Naive B cell (primary cell): Measurements from ENCODE around the gene LAMA2. TPM values are rescaled to one million over a fixed set of nuclear protein-coding genes. Genes with fewer than 3 reads are reported as not detected.
"Not testable (repeated sequence)": the region's sequence is repeated elsewhere in the genome, so short reads cannot be mapped to it uniquely, and the experiment has no call there.

ENCODE experiments used
- ATAC-seq, 2 donors: fragments of 150-1000 bp; cut with Tn5 transposase; 2 replicates each; pipeline ENCODE4 v1.10.0; 2021; ENCODE audit warnings: low read depth in 2 of 2, mild to moderate bottlenecking in 2 of 2, moderate library complexity in 2 of 2
- DNase-seq: peaks from one replicate; pipeline ENCODE4 v3.0.0; 2022
- H3K27ac Mint-ChIP-seq, 6 donors: one replicate each; pipeline ENCODE4 v1.8.0; 2020 to 2022; ENCODE audit warnings: mild to moderate bottlenecking in 6 of 6, mixed read lengths in 6 of 6, moderate library complexity in 5 of 6, inconsistent platforms in 2 of 6
- H3K27me3 Mint-ChIP-seq, 3 donors: one replicate each; pipeline ENCODE4 v1.8.0; 2021 to 2022; ENCODE audit warnings: mixed read lengths in 3 of 3, mild to moderate bottlenecking in 1 of 3
- H3K36me3 Mint-ChIP-seq, 2 donors: one replicate each; pipeline ENCODE4 v1.8.0; 2020 to 2022; ENCODE audit warnings: mixed read lengths in 2 of 2, inconsistent platforms in 1 of 2, mild to moderate bottlenecking in 1 of 2
- H3K4me1 Mint-ChIP-seq, 3 donors: one replicate each; pipeline ENCODE4 v1.8.0; 2020 to 2022; ENCODE audit warnings: mixed read lengths in 3 of 3, inconsistent platforms in 1 of 3, mild to moderate bottlenecking in 1 of 3, moderate library complexity in 1 of 3
- H3K4me3 Mint-ChIP-seq, 8 donors: one replicate each; pipeline ENCODE4 v1.8.0; 2020 to 2022; ENCODE audit warnings: mild to moderate bottlenecking in 8 of 8, mixed read lengths in 8 of 8, moderate library complexity in 8 of 8, inconsistent platforms in 2 of 8
- H3K9me3 Mint-ChIP-seq, 7 donors: one replicate each; pipeline ENCODE4 v1.8.0; 2020 to 2022; ENCODE audit warnings: mixed read lengths in 7 of 7, mild to moderate bottlenecking in 5 of 7, inconsistent platforms in 2 of 7, moderate library complexity in 1 of 7
- polyA plus RNA-seq, 6 donors: library from polyadenylated mRNA; unstranded; fragments of 300-500 nt; fragmentation: Illumina TruSeq; gene quantifications; one replicate each; pipeline ENCODE4 v1.2.3, GENCODE V29; 2021; ENCODE audit warnings: low read depth in 6 of 6

Gene LAMA2
- polyA plus RNA-seq, 6 donors from 2014 or later = 0.28 TPM; not detected in 5

DNA sequence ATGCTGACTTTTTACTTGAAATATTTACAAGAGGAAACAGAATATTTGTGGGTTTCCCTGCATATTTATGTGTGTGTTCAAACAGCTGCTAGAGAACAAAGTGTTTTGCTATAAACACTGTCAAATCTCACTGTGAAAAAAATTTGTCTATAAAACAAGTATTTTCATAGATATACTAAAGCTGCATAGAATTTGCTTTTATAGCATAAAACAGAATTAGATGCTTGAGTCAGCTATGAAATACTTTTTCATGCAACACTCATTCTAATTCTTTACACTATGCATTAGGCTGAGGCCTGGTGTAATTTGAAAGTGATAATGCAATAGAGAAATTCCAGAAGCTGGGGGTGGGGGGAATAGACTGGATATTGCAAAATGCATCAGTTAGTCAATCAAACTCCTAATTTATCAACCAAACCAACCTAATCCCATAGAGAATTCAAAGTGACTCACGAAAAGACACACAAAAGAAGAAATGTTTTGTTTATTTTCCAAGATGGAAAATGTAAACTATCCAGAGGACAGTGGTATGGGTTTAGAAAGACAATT, 148.2 kb downstream of the LAMA2 start:
- Mint-ChIP-seq H3K4me1 (no peaks in the 10 kb centered on the region), H3K9me3 (peaks cover 0 to 9% (median 0%) of the 10 kb centered on the region in 7 donors), H3K36me3 (no peaks in the 10 kb centered on the region), H3K4me3 (no peak overlapping the region), H3K27ac (no peak overlapping the region), H3K27me3 (no peaks in the 10 kb centered on the region)
- DNase-seq = no peak
- ATAC-seq = no peak

DNA sequence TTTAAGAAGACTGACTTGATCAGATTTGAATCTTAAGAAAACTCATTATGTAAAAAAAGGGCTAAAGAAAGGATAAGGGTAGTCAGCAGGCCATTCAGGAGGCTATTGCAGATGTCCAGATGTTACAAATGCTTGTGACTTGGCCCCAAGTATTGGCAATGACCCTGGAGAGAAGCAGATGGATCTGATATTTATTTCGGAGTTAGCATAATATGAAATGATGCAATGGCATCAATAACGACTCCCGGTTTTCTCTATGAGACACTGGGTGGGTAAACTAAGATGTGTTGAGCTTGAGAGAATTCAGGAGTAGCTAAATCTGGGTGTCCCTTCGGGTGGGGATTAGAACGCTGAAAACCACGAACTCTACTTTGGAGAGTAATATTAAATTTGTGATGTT, 149.7 kb downstream of the LAMA2 start:
- DNase-seq (no peak), ATAC-seq (no peak)
- no peak overlapping the region for H3K4me3 Mint-ChIP-seq
- H3K4me1 Mint-ChIP-seq = no peaks in the 10 kb centered on the region
- peaks cover 0 to 9% (median 0%) of the 10 kb centered on the region in 7 donors for H3K9me3 Mint-ChIP-seq
- H3K27ac Mint-ChIP-seq = no peak overlapping the region
- no peaks in the 10 kb centered on the region for H3K27me3 Mint-ChIP-seq
- H3K36me3 Mint-ChIP-seq = no peaks in the 10 kb centered on the region

DNA sequence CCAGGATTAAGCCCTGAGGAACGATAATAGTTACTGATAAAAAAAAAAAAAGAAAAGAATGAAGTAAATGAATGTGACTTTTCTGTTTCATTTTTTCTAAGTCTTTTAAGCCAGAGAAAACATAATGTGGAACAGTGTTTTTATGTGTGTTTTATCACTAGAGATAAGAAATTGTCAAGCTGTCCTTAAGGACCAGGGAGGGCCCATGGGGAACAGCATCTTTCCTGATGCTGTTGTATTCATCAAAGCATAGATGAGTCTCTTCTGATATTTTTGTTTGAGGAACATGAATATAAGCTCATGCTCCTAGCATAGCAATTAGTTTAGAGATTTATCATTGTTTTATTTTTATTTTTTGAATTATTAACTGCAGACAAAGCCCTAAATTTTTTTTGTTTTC, 150.2 kb downstream of the LAMA2 start:
- Mint-ChIP-seq H3K27ac (peak overlapping the region in 1 of 6 donors; percentile 29), H3K4me3 (no peak overlapping the region), H3K27me3 (no peaks in the 10 kb centered on the region), H3K4me1 (no peaks in the 10 kb centered on the region), H3K36me3 (no peaks in the 10 kb centered on the region), H3K9me3 (peaks cover 0 to 9% (median 0%) of the 10 kb centered on the region in 7 donors)
- ATAC-seq (no peak), DNase-seq (no peak)

DNA sequence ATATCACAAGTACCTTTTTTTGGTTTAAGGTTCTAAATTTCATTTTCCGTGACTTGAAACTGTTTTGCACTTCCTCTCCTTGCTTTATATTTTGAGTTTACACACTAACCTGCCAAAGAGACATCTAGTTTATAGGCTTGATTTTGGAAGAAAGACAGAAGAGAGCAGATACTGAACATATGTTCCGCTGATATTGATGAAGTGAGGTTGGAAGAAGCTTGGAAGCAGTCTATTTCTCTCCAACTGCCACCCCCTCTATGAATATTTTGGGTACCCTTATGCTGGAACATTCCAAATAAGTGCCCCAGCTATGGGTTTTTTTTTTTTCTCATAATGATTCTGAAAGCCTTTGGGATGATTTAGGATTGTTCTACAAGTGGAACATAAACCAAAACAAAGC, 150.6 kb downstream of the LAMA2 start:
- H3K27me3 Mint-ChIP-seq = no peaks in the 10 kb centered on the region

DNA sequence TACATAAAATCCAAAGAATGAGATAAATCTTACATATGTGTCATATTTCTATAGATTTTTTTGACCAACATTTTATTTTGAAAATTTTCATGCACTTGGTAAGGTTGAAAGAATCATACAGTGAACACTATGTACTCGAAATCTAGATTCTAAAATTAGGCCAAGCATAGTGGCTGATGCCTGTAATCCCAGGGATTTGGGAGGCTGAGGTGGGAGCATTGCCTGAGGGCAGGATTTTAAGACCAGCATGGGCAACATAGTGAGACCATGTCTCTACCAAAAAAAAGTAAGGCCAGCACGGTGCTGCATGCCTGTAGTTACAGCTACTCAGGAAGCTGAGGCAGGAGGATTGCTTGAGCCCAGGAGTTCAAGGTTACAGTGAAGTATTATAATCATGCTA, 158.6 kb downstream of the LAMA2 start:
- DNase-seq (no peak), ATAC-seq (no peak)
- no peak overlapping the region for H3K4me3 Mint-ChIP-seq
- H3K4me1 Mint-ChIP-seq = no peaks in the 10 kb centered on the region
- no peak overlapping the region for H3K27ac Mint-ChIP-seq
- H3K27me3 Mint-ChIP-seq = no peaks in the 10 kb centered on the region
- H3K9me3 Mint-ChIP-seq = peaks cover 0 to 16% (median 6%) of the 10 kb centered on the region in 7 donors
- no peaks in the 10 kb centered on the region for H3K36me3 Mint-ChIP-seq

More for the DNA sequence above, 150.6 kb downstream of the LAMA2 start:
- H3K4me3 Mint-ChIP-seq = no peak overlapping the region
- ATAC-seq = no peak
- peaks cover 0 to 9% (median 0%) of the 10 kb centered on the region in 7 donors for H3K9me3 Mint-ChIP-seq
- no peaks in the 10 kb centered on the region for H3K4me1 Mint-ChIP-seq
- no peak overlapping the region for H3K27ac Mint-ChIP-seq
- H3K36me3 Mint-ChIP-seq = no peaks in the 10 kb centered on the region
- no peak for DNase-seq

DNA sequence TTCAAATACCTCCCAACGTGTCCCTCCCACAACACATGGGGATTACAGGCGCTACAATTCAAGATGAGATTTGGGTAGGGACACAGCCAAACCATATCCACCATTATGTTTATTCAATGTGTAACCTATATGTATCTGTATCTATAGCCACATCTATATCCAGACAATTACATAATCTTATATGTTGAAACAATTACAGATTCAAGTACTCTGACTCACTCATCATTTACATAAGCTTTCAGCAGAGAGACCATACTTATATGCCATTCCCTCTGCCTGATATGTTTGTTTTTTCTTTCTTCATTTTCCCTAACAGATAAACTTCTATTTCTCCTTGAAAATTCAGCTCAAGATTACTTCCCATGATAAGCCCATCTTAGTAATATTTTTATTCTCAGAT, 163.6 kb downstream of the LAMA2 start:
- Mint-ChIP-seq H3K27ac (no peak overlapping the region), H3K27me3 (no peaks in the 10 kb centered on the region), H3K9me3 (peaks cover 0 to 16% (median 4%) of the 10 kb centered on the region in 7 donors), H3K4me1 (no peaks in the 10 kb centered on the region), H3K4me3 (no peak overlapping the region), H3K36me3 (no peaks in the 10 kb centered on the region)
- ATAC-seq = no peak
- DNase-seq = no peak

DNA sequence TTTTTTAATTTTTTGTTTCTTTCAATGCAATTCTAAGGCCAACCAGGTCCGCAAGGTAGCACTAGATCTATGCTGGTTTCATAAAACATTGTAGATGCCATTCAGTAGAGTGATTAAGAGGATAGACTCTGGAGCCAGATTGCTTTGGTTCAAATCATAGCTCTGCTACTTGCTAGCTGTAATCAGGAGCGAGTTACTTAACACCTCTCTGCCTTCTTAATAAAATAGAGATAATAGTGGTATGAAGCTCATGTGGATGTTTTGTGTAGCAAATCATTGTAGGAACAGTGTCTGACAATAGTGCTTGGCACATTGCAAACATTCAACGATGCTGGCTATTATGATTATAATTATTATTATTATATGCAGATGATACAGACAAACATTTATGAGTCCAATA, 164.9 kb downstream of the LAMA2 start:
- H3K27me3 Mint-ChIP-seq = no peaks in the 10 kb centered on the region
- H3K4me1 Mint-ChIP-seq = no peaks in the 10 kb centered on the region
- H3K27ac Mint-ChIP-seq = no peak overlapping the region
- H3K9me3 Mint-ChIP-seq = peaks cover 2 to 10% (median 6%) of the 10 kb centered on the region in 7 donors
- no peak overlapping the region for H3K4me3 Mint-ChIP-seq
- ATAC-seq = no peak
- DNase-seq = no peak
- H3K36me3 Mint-ChIP-seq = no peaks in the 10 kb centered on the region

DNA sequence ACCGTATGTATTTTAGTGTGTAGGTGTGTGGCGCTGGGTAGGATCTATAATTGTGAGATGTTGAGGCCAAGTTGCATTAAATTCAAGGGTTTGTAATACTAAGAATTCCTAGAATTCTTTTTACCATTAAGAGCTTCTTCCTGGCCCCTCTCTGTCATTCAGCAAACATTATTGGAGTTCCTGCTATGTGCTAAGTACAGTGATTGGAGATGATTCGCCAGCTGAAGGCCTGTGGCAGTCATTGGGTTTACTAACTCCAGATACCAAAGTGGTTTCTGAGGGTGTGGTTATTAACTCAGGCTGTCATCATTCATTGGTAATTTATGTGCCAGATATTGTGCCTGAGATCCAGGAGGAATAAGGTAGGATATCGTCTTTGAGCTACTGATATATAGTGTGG, 167.1 kb downstream of the LAMA2 start:
- ATAC-seq = no peak
- H3K27ac Mint-ChIP-seq = no peak overlapping the region

DNA sequence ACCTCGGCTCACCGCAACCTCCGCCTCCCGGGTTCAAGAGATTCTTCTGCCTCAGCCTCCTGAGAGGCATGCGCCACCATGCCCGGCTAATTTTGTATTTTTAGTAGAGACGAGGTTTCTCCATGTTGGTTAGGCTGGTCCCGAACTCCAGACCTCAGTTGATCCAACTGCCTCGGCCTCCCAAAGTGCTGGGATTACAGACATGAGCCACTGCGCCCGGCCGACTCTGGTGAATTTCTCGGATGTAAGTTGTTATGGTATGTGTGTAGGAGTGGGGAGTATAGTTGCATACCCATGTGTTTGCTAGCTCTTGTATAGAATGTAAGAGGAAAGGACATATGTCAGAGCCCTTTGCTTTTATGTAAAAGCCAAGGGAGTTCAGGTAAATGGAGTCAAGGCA, 170.2 kb downstream of the LAMA2 start:
- ATAC-seq, H3K27ac Mint-ChIP-seq, H3K9me3 Mint-ChIP-seq, H3K4me1 Mint-ChIP-seq, H3K27me3 Mint-ChIP-seq, DNase-seq, H3K4me3 Mint-ChIP-seq, H3K36me3 Mint-ChIP-seq: not testable (repeated sequence)

More for the DNA sequence above, 167.1 kb downstream of the LAMA2 start:
- no peaks in the 10 kb centered on the region for H3K27me3 Mint-ChIP-seq
- no peak overlapping the region for H3K4me3 Mint-ChIP-seq
- H3K4me1 Mint-ChIP-seq = no peaks in the 10 kb centered on the region
- no peaks in the 10 kb centered on the region for H3K36me3 Mint-ChIP-seq
- peaks cover 0 to 4% (median 2%) of the 10 kb centered on the region in 7 donors for H3K9me3 Mint-ChIP-seq
- DNase-seq = no peak

DNA sequence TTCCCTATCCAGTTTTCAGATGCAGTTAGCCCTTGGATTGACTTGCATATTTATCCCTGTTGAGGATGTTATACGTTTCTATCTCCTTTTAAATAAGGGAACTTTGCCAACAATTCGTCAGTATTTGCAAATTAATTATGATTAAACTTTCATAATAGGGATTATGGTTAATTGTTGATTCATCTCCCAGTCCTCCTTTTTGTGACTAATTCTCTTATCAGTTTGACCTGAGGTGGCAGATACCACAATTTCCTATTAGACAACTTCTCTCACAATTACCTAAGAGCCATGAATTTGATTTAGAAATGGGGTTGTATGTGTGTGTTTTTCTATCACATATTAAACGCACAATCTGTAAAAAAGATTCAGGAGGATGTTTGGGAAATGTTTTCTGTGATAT, 172.9 kb downstream of the LAMA2 start:
- no peak overlapping the region for H3K4me3 Mint-ChIP-seq
- H3K27ac Mint-ChIP-seq = no peak overlapping the region
- no peaks in the 10 kb centered on the region for H3K4me1 Mint-ChIP-seq
- no peaks in the 10 kb centered on the region for H3K27me3 Mint-ChIP-seq
- peaks cover 0 to 8% (median 2%) of the 10 kb centered on the region in 7 donors for H3K9me3 Mint-ChIP-seq
- no peak for DNase-seq
- no peaks in the 10 kb centered on the region for H3K36me3 Mint-ChIP-seq
- ATAC-seq = no peak

DNA sequence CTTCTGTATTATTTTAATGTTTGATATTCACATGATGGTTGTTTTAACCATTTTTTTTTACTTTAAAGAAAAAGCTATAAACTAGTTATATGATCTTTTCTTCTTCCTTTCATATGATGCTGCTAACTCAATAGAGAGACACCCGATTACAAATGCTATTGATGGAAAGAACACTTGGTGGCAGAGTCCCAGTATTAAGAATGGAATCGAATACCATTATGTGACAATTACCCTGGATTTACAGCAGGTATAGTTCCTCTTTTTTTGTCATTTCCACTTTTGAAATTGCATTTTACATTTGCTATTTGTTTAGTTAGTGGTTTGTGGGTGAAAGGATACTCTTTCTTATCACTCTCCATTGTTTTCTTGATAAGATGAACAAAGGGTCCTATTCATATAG, 176.7 kb downstream of the LAMA2 start:
- no peaks in the 10 kb centered on the region for H3K4me1 Mint-ChIP-seq
- H3K36me3 Mint-ChIP-seq = no peaks in the 10 kb centered on the region
- H3K27ac Mint-ChIP-seq = no peak overlapping the region
- H3K27me3 Mint-ChIP-seq = no peaks in the 10 kb centered on the region
- DNase-seq (no peak), ATAC-seq (no peak)
- H3K9me3 Mint-ChIP-seq = peaks cover 0 to 5% (median 0%) of the 10 kb centered on the region in 7 donors
- H3K4me3 Mint-ChIP-seq = no peak overlapping the region

DNA sequence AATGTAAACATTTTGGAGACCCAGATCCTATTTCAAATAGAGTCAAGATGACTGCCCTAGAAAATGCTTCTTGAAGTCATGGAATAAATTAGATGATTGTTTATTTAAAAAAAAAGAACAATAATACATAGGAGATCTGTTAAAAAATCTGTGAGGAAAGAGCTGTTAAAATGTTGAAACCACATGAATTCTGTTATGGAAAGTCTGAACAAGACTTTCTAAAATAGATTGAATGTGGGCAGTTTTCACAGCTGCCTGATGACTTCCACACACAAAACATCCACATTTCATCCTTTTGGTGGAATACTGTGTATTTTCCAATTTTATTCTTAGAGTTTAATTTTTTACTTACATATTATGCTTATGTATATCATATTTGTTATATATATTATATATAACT, 186.1 kb downstream of the LAMA2 start:
- Mint-ChIP-seq H3K4me1 (no peaks in the 10 kb centered on the region), H3K36me3 (no peaks in the 10 kb centered on the region), H3K9me3 (peaks cover 2 to 13% (median 7%) of the 10 kb centered on the region in 7 donors), H3K27ac (no peak overlapping the region), H3K27me3 (no peaks in the 10 kb centered on the region), H3K4me3 (no peak overlapping the region)
- DNase-seq = no peak
- ATAC-seq = no peak

DNA sequence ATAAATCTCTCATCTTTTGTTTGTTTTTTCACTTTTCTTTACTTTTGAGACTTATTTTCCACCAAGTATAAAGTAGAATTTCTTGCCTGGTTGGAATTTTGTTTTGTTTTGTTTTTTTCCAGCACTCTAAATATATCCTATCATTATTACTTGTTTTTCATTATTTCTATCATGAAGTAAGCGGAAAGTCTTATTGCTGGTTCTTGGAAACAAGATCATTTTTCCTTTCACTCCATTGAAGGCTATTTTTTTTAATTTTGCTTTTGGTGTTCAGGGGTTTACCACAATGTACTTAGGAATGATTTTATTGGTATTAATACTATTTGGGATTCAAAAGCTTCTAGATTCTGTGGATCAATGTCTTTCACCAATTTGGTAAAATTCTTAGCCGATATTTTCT, 190.1 kb downstream of the LAMA2 start:
- no peak for ATAC-seq
- Mint-ChIP-seq H3K27ac (no peak overlapping the region), H3K9me3 (peaks cover 0 to 3% (median 0%) of the 10 kb centered on the region in 7 donors), H3K4me1 (no peaks in the 10 kb centered on the region), H3K27me3 (no peaks in the 10 kb centered on the region), H3K36me3 (no peaks in the 10 kb centered on the region), H3K4me3 (no peak overlapping the region)
- no peak for DNase-seq

DNA sequence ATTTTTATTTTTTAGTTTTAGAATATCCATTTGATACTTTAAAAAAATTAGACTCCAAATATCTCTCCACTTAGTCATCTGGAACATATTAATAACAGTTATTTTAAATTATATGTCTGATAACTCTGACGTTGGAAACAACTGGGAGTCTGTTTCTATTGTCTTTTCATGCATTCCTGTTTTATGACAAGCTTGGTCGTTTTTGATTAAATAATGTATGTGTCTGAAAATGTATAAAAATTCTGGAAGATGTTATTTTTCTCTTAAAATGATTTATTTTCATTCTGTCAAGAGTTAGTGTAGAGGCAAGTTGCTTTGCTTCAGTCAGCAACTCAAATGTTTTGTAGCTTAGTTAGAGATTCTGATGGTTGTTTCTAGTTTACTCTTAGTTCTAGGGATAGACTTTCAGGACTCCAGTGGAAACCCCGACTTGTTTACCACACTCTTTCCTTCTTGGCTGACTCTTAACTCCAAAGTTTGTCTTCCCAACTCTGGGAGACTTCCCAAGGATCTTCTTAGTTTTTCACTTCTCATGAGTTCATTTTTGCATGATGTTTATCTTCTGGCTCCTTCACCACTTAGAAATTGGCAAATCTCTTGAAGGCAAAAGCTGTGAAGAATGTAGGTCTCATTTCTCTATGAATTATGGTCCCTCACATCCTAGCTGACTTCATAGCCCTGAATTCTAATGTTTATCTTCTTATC, 190.9 kb downstream of the LAMA2 start:
- peaks cover 0 to 3% (median 0%) of the 10 kb centered on the region in 7 donors for H3K9me3 Mint-ChIP-seq
- no peak for DNase-seq
- H3K36me3 Mint-ChIP-seq = no peaks in the 10 kb centered on the region
- no peaks in the 10 kb centered on the region for H3K27me3 Mint-ChIP-seq
- no peaks in the 10 kb centered on the region for H3K4me1 Mint-ChIP-seq
- ATAC-seq = no peak
- no peak overlapping the region for H3K27ac Mint-ChIP-seq
- H3K4me3 Mint-ChIP-seq = no peak overlapping the region
